ENCODE measurements around the gene USP3. TPM values are rescaled to one million over a fixed set of nuclear protein-coding genes. Genes with fewer than 3 reads are reported as not detected.

USP3 gene
- total RNA-seq, 2 donors from 2014 or later: 51.5 to 52.5 TPM

DNA sequence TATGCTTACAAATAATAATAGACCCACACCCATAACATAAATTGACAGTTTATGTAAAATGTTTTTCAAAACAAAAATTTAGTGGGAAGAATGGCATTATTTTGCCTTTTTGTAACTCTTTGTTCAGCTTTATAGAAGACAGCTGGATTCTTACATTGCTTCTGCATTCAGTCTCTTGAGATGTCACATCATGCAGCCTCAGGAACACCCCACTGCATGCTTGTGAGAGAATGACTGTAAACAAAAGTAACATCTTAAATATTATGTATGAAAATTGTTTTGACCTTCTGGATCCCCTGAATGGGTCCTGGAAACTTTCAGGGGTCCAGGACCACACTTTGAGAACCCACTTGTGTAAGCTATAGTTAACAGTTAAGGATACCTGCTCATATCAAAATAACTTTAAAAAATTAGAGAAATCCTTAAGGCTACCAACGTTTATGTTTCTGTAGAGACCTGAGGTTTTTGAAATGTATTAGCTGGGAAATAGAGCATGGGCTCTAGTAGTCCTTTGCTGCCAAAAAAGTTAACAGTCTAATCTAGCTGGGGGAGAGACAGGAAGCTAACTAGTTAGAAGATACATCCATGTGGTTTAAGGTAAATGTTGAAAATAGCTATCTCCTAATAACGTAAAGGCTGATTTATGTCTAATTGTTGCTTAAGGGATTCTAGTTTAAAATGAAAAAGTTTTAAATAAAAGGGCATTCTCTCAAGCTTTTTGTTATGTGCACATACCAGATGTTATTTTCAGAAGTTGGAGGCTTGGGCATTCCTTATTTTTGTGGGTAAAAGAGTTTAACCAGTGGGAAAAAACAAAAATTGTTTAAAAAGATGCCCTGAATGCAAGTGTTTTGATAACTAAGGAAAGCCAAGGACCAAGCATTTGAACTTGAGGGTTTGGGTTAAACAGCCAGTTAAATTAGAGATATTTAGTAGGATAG, 3.8 kb downstream of the USP3 start:
- Mint-ChIP-seq H3K36me3 (ENCODE audit: low read depth) (peaks cover 3% of the 10 kb centered on the region), H3K4me3 (no peak overlapping the region), H3K4me1 (peaks cover 50% of the 10 kb centered on the region), H3K27me3 (ENCODE audit: insufficient read depth) (peaks cover 7% of the 10 kb centered on the region), H3K9me3 (no peaks in the 10 kb centered on the region), H3K27ac (no peak overlapping the region)
- H3K9me3 ChIP-seq (ENCODE audit: control insufficient read depth, low read length): no peaks in the 10 kb centered on the region
- H3K27me3 ChIP-seq (ENCODE audit: control insufficient read depth, insufficient read depth, low read length, poor library complexity, severe bottlenecking): no peaks in the 10 kb centered on the region
- peaks cover 5% of the 10 kb centered on the region for H3K4me1 ChIP-seq (ENCODE audit: control insufficient read depth, insufficient read depth, low read length)
- no peak for DNase-seq
- 56 to 60% methylated on average over 2 of the region's 2 CpGs for WGBS, 2 experiments (ENCODE audit: insufficient coverage in 1 of 2, insufficient read length in 1 of 2)
- H3K4me3 ChIP-seq (ENCODE audit: low read length): peak overlapping the region; percentile 20
- no peaks in the 10 kb centered on the region for H3K36me3 ChIP-seq (ENCODE audit: control insufficient read depth, insufficient read depth, low read length)
- no peak overlapping the region for H3K9ac ChIP-seq (ENCODE audit: extremely low read depth, low read length, poor library complexity, severe bottlenecking)
- H3K27ac ChIP-seq (ENCODE audit: low read depth, low read length): no peak overlapping the region
- no peak for TF ChIP-seq CTCF (conservative IDR thresholded peaks at IDR 0.05)

DNA sequence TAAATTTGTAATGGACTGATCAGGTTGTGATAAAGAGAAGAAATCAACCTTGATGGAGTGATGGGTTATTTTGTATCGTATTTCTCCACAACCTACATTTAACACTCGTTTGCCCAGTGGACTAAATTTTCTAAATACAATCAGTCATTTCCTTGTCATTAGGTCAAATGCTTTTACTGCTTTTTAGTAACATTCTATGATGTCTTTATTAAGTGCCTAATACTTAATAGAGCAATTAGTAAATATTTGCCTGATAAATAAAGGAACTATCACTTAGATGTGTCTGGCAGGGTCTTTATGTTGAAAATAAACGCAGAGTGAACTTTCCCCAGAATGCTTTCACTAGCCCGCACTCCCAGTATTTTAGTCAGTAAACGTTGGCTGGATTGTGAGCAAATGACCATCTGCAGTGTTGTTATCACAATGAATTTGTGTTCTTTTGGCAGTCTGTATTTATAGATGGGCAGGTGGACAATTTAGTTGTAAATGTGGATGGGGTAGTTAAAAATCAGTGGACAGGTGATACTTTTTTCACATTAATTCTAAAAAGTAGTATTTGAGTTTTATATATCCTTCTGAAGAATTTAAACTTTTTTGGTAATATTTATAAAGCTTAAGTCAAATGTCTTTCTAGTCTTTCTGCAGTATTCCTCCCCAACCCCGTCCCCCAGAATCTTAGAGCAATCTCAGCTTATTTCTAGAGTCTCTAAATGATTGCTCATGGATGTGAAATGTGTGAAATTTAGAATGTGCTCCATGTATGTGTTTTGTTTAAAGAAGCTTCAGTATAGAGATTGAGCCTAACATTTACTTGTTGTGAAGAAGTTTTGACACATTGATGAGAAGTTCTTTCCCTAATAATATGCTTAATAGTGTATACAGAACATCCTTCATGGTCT, 4.9 kb downstream of the USP3 start:
- H3K27me3 ChIP-seq (ENCODE audit: control insufficient read depth, insufficient read depth, low read length, poor library complexity, severe bottlenecking): no peaks in the 10 kb centered on the region
- no peak overlapping the region for H3K9ac ChIP-seq (ENCODE audit: extremely low read depth, low read length, poor library complexity, severe bottlenecking)
- H3K4me3 Mint-ChIP-seq: no peak overlapping the region
- 64 to 80% methylated on average over 2 to 5 of the region's 6 CpGs for WGBS, 2 experiments (ENCODE audit: insufficient coverage in 1 of 2, insufficient read length in 1 of 2)
- H3K36me3 ChIP-seq (ENCODE audit: control insufficient read depth, insufficient read depth, low read length): no peaks in the 10 kb centered on the region
- H3K27ac Mint-ChIP-seq: no peak overlapping the region
- H3K4me1 Mint-ChIP-seq: peaks cover 45% of the 10 kb centered on the region
- H3K27ac ChIP-seq (ENCODE audit: low read depth, low read length): no peak overlapping the region
- TF ChIP-seq CTCF (conservative IDR thresholded peaks at IDR 0.05): no peak
- no peak overlapping the region for H3K4me3 ChIP-seq (ENCODE audit: low read length)
- H3K9me3 Mint-ChIP-seq: no peaks in the 10 kb centered on the region
- peaks cover 5% of the 10 kb centered on the region for H3K27me3 Mint-ChIP-seq (ENCODE audit: insufficient read depth)
- no peaks in the 10 kb centered on the region for H3K9me3 ChIP-seq (ENCODE audit: control insufficient read depth, low read length)
- peaks cover 3% of the 10 kb centered on the region for H3K36me3 Mint-ChIP-seq (ENCODE audit: low read depth)
- H3K4me1 ChIP-seq (ENCODE audit: control insufficient read depth, insufficient read depth, low read length): peaks cover 5% of the 10 kb centered on the region
- no peak for DNase-seq
